ENCODE measurements around the gene DCT.
A peak's percentile ranks its signal among the peaks of the same experiment; 100 is the strongest.

Gene DCT

DNA sequence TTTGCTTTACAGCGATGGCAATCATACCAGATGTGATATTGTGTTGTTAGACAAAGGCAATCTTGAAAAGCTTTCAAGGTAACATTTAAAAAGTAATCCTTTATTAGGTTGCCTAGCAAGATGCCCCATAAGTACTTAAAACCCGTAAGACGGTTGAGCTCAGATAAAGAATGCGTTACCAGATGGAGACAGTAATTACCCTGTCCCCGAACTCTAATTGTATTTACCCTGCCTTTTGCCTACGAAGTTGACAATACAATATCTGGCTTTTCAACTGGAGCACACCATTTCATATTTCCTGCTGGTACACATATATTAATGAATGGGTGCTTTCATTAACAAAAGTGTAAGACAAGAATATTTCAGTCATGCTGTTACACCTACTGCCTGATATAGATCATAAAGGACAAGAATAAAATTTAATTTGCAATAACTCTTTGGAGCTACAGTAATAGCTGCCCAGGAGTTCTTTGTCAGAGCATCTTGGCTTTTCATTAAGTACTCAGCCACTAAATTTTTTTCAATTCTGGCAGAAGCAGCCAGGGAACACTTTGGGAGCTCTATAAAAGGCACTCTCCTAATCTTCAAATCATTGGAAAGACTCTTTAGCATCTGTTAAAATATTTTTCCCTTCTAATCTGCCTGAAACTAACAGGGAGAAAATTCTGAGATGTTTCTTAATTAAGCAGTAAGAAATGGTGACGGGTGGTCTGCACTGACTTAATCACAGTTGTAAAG lies 63.8 kb downstream of the DCT start:
- H3K4me3 ChIP-seq (ENCODE audit: low read length) = no peak overlapping the region
- TF ChIP-seq, protein P1, sequence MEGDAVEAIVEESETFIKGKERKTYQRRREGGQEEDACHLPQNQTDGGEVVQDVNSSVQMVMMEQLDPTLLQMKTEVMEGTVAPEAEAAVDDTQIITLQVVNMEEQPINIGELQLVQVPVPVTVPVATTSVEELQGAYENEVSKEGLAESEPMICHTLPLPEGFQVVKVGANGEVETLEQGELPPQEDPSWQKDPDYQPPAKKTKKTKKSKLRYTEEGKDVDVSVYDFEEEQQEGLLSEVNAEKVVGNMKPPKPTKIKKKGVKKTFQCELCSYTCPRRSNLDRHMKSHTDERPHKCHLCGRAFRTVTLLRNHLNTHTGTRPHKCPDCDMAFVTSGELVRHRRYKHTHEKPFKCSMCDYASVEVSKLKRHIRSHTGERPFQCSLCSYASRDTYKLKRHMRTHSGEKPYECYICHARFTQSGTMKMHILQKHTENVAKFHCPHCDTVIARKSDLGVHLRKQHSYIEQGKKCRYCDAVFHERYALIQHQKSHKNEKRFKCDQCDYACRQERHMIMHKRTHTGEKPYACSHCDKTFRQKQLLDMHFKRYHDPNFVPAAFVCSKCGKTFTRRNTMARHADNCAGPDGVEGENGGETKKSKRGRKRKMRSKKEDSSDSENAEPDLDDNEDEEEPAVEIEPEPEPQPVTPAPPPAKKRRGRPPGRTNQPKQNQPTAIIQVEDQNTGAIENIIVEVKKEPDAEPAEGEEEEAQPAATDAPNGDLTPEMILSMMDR (conservative IDR thresholded peaks at IDR 0.05; ENCODE audit: low read depth, low read length) = no peak
- peak; percentile 26 for DNase-seq (ENCODE audit: low read depth)

DNA sequence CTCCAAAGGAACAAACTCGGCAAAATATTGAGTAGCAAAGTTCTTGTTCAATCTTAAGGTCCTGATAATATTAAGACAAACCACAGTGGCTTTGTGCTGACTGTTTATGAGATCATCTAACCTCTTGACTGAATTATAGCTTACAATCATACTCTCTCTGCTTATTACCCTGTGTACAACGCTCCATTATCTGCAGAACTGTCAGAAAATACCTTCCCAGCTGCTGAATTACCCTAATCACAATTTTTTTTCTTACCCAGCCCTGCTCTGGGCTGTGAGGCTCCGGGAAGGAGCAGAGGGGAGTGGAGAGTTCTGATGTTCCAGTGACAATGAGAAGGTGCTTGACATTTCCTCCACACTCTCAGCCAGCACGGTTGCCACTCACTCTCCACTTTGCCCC lies 64.8 kb downstream of the DCT start:
- TF ChIP-seq, protein P1 (conservative IDR thresholded peaks at IDR 0.05; ENCODE audit: low read depth, low read length) = no peak
- H3K4me3 ChIP-seq (ENCODE audit: low read length) = no peak overlapping the region
- no peak for DNase-seq (ENCODE audit: low read depth)

DNA sequence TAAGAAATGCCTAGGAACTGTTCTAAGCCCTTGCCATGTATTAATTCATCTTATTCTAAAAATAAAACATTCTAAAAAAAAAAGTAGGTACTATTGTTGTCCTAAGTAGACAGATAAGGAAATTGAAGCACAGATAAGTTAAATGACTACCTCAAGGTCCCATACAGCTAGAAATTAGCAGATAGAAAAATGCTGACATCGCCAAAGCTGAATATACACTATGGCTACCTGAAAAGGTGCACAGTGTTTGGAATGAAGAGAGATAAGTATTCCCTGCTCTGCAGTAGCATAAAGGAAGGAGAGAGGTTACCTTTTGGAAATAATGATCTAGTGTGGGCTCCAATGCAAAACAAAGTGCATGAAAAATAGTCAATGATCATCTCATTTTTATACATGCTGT lies 65.3 kb downstream of the DCT start:
- TF ChIP-seq, protein P1 (conservative IDR thresholded peaks at IDR 0.05; ENCODE audit: low read depth, low read length) = no peak
- no peak for DNase-seq (ENCODE audit: low read depth)
- H3K4me3 ChIP-seq (ENCODE audit: low read length) = no peak overlapping the region

DNA sequence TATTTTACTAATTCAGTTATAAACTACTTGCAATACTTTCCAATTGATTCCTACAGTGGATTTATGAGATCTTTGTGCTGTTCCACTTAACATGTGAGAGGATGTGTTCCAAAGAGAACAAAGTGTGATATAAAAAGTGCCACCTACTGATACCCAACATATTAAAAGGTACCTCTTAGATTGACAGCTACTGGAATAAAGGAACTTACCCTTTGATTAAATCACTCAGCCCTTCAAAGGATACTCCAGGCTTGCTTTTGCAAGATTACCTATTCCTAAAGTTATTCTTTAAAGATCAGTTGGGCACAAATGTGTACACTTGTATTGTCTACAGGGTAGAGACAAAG lies 65.9 kb downstream of the DCT start:
- no peak overlapping the region for H3K4me3 ChIP-seq (ENCODE audit: low read length)
- DNase-seq (ENCODE audit: low read depth) = no peak
- TF ChIP-seq, protein P1 (conservative IDR thresholded peaks at IDR 0.05; ENCODE audit: low read depth, low read length) = no peak

DNA sequence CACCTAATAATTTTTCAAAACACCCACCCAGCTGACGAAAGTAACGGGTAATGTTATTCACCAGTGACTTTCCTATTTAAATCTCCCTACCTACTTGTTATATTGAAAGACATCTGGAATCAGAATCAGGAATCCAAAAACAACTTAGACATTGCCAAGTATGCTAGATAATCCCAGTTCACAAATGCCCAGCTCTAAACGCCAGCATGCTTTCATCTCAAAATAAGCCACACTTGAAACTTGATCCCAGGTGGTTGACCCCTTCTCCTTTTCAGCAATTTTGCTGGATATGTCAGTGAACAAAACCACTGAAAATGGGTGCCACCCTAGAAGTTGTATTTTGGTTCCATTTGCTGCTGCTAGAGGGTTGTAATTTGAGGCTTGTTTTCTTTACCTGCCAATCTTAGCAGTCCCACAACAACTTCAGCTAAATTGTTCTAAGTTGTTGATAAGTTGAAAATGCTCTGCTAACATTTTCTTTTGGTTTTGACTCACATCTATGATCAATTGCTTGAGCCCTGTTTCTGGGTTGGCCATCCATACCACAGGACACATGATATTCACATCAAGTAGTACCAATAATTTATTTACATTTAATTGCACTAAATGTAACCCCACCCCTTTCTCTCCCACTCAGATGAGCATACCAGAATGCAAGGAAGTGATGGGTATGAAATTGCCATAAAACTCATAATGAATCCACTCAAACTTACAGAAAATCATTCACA lies 66.4 kb downstream of the DCT start:
- no peak overlapping the region for H3K4me3 ChIP-seq (ENCODE audit: low read length)
- DNase-seq (ENCODE audit: low read depth) = no peak
- TF ChIP-seq, protein P1 (conservative IDR thresholded peaks at IDR 0.05; ENCODE audit: low read depth, low read length) = no peak

DNA sequence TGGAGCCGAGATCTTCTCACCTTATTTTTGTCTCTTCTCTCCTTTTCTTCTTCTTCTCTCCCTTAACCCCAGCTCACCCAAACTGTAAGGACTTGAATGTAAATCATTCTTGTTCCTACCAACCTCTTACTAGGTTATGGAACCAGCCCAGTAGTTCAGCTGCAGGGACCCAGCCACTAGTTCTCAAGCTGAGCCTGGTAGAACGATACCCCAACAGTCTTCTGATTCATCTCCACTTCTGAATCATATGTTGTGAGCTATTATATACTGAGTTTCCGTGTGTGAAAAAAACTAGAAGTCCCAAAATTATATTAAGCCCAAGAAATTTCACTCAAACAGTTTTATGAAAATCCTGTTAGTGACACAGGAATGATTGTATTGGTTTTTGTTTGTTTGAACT lies 67.7 kb downstream of the DCT start:
- TF ChIP-seq, protein P1 (conservative IDR thresholded peaks at IDR 0.05; ENCODE audit: low read depth, low read length) = no peak
- no peak overlapping the region for H3K4me3 ChIP-seq (ENCODE audit: low read length)
- no peak for DNase-seq (ENCODE audit: low read depth)

Data from retinal pigment epithelial cell (primary cell).